ENCODE data around the gene LCOR.

Gene LCOR

GRCh38 chr10:96878057-96878456 lies 46.0 kb downstream of the LCOR start:
- no peaks in the 10 kb centered on the region for H3K9me3 ChIP-seq
- no peak for TF ChIP-seq CTCF (IDR thresholded peaks at IDR 0.05)
- no peaks in the 10 kb centered on the region for H3K27me3 ChIP-seq
- H3K36me3 ChIP-seq = no peaks in the 10 kb centered on the region
- no peak overlapping the region for H3K4me3 ChIP-seq (ENCODE audit: low read depth in 1 of 2, low read length in 1 of 2)
- H3K4me1 ChIP-seq (ENCODE audit: control insufficient read depth in 1 of 2, insufficient read depth in 1 of 2, low read depth in 1 of 2, low read length in 1 of 2) = peaks cover 3 to 12% of the 10 kb centered on the region in 2 experiments
- H3K27ac ChIP-seq = peak overlapping the region; percentile 42

GRCh38 chr10:96880575-96880974 lies 48.5 kb downstream of the LCOR start:
- no peaks in the 10 kb centered on the region for H3K27me3 ChIP-seq
- no peaks in the 10 kb centered on the region for H3K9me3 ChIP-seq
- no peak overlapping the region for H3K27ac ChIP-seq
- no peak for TF ChIP-seq CTCF (IDR thresholded peaks at IDR 0.05)
- peaks cover 3 to 12% of the 10 kb centered on the region in 2 experiments for H3K4me1 ChIP-seq (ENCODE audit: control insufficient read depth in 1 of 2, insufficient read depth in 1 of 2, low read depth in 1 of 2, low read length in 1 of 2)
- no peaks in the 10 kb centered on the region for H3K36me3 ChIP-seq
- H3K4me3 ChIP-seq (ENCODE audit: low read depth in 1 of 2, low read length in 1 of 2) = no peak overlapping the region

GRCh38 chr10:96889415-96890171 lies 57.5 kb downstream of the LCOR start:
- Histone ChIP-seq H3K9me3 (no peaks in the 10 kb centered on the region), H3K27ac (peak overlapping the region; percentile 79)

GRCh38 chr10:96890172-96890513 lies 58.0 kb downstream of the LCOR start:
- H3K9me3 ChIP-seq = no peaks in the 10 kb centered on the region
- H3K4me1 ChIP-seq (ENCODE audit: control insufficient read depth in 1 of 2, insufficient read depth in 1 of 2, low read depth in 1 of 2, low read length in 1 of 2) = peaks cover 24 to 30% of the 10 kb centered on the region in 2 experiments
- TF ChIP-seq CTCF (IDR thresholded peaks at IDR 0.05) = no peak
- peaks cover 12% of the 10 kb centered on the region for H3K36me3 ChIP-seq
- peak overlapping the region; percentile 79 for H3K27ac ChIP-seq
- H3K4me3 ChIP-seq (ENCODE audit: low read depth in 1 of 2, low read length in 1 of 2) = peak overlapping the region in 1 of 2 experiments; percentile 19
- H3K27me3 ChIP-seq = no peaks in the 10 kb centered on the region

More at GRCh38 chr10:96889415-96890171, 57.5 kb downstream of the LCOR start:
- Histone ChIP-seq H3K27me3 (no peaks in the 10 kb centered on the region), H3K4me1 (ENCODE audit: control insufficient read depth in 1 of 2, insufficient read depth in 1 of 2, low read depth in 1 of 2, low read length in 1 of 2) (peaks cover 24 to 30% of the 10 kb centered on the region in 2 experiments), H3K36me3 (peaks cover 12% of the 10 kb centered on the region), H3K4me3 (ENCODE audit: low read depth in 1 of 2, low read length in 1 of 2) (peak overlapping the region in 1 of 2 experiments; percentile 19)
- no peak for TF ChIP-seq CTCF (IDR thresholded peaks at IDR 0.05)

- peaks cover 24 to 30% of the 10 kb centered on the region in 2 experiments for H3K4me1 ChIP-seq (ENCODE audit: control insufficient read depth in 1 of 2, insufficient read depth in 1 of 2, low read depth in 1 of 2, low read length in 1 of 2)
Measured at GRCh38 chr10:96890580-96890979, 58.5 kb downstream of the LCOR start.

More at GRCh38 chr10:96890580-96890979, 58.5 kb downstream of the LCOR start:
- Histone ChIP-seq H3K4me3 (ENCODE audit: low read depth in 1 of 2, low read length in 1 of 2) (no peak overlapping the region), H3K27ac (peak overlapping the region; percentile 79), H3K9me3 (no peaks in the 10 kb centered on the region), H3K27me3 (no peaks in the 10 kb centered on the region), H3K36me3 (peaks cover 12% of the 10 kb centered on the region)
- no peak for TF ChIP-seq CTCF (IDR thresholded peaks at IDR 0.05)
